KMS-11 (cell line): ENCODE data around the gene TECPR2.

Source experiments
- H2AFZ ChIP-seq: fragments of 200-600 bp; sonication (generic); 2 replicates; pipeline ENCODE4 v1.6.1; 2016; ENCODE audit warnings: antibody characterized with exemption, mixed run types, low read depth
- H3K27ac ChIP-seq: fragments of 200-600 bp; sonication (generic); 2 replicates; pipeline ENCODE4 v1.6.1; 2016; ENCODE audit warnings: mild to moderate bottlenecking, mixed run types
- H3K27me3 ChIP-seq: fragments of 200-600 bp; sonication (generic); 2 replicates; pipeline ENCODE4 v1.6.1; 2017; ENCODE audit warnings: mild to moderate bottlenecking, low read depth, mixed run types, moderate library complexity; ENCODE audit not compliant: insufficient read depth
- H3K36me3 ChIP-seq: fragments of 200-600 bp; sonication (generic); 2 replicates; pipeline ENCODE4 v1.6.1; 2017; ENCODE audit warnings: mild to moderate bottlenecking, mixed run types; ENCODE audit not compliant: insufficient read depth
- H3K4me1 ChIP-seq: fragments of 200-600 bp; sonication (generic); 2 replicates; pipeline ENCODE4 v1.6.1; 2016; ENCODE audit warnings: mild to moderate bottlenecking, low read depth, mixed run types; ENCODE audit not compliant: poor library complexity, severe bottlenecking
- H3K4me2 ChIP-seq: fragments of 200-600 bp; sonication (generic); 2 replicates; pipeline ENCODE4 v1.7.0; 2016; ENCODE audit warnings: mild to moderate bottlenecking, mixed run types
- H3K4me3 ChIP-seq: fragments of 200-600 bp; sonication (generic); IDR thresholded peaks from 2 replicates; pipeline ENCODE4 v1.6.1; 2017; ENCODE audit warnings: low read depth, low read length, mixed read lengths; ENCODE audit not compliant: insufficient read depth
- H3K79me2 ChIP-seq: fragments of 200-600 bp; sonication (generic); 2 replicates; pipeline ENCODE4 v1.6.1; 2016; ENCODE audit warnings: low read depth, mixed run types; ENCODE audit not compliant: insufficient read depth
- H3K9ac ChIP-seq: fragments of 200-600 bp; sonication (generic); 2 replicates; pipeline ENCODE4 v1.6.1; 2016; ENCODE audit warnings: mild to moderate bottlenecking, mixed run types
- H4K20me1 ChIP-seq: fragments of 200-600 bp; sonication (generic); 2 replicates; pipeline ENCODE4 v1.6.1; 2016; ENCODE audit warnings: mild to moderate bottlenecking, mixed run types; ENCODE audit not compliant: insufficient read depth
- CTCF ChIP-seq: fragments of 200-600 bp; sonication (generic); conservative IDR thresholded peaks from 2 replicates; pipeline ENCODE4 v1.6.1; 2017; ENCODE audit warnings: low read depth, mild to moderate bottlenecking, antibody characterized with exemption, low read length, moderate library complexity, mixed read lengths

Gene TECPR2

DNA sequence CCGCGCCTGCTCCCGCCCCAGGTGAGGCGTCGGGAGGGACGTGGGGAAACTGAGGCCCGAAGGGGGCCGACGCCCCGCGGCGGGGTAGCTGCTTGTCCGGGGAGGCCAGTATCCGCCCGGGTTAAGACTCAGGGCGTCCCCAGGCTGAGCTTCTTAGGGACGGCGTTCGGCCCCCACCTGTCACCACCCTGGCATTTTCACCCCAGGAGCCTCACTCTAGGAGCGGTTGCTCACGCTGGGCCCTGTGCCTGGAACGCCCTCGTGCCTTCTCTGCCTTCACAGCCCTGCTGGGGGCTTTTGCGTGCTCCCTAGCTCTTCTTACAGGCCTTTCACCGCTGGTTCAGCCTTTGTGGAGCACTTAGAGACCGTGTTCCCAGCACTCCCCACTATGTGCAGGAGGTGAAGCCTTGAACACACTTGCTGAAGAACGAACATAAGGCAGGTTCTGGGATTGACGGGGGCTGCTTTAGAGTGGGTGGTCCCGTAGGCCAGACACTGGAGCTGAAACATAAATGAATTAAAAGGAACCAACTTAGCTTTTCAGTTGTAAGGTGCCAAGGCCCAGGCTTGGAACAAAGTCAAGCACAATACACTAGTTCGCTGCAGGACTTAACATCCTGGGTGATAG lies 42.6 kb upstream of the TECPR2 start:
- Histone ChIP-seq H3K4me3 (no peak overlapping the region), H3K4me2 (peak overlapping the region; percentile 88), H2AFZ (peak overlapping the region; percentile 62; the same call in 1 of the 2 replicates), H3K79me2 (peaks cover 6% of the 10 kb centered on the region; the same call in 1 of the 2 replicates), H3K9ac (peak overlapping the region; percentile 82), H3K27ac (peak overlapping the region; percentile 74), H3K36me3 (no peaks in the 10 kb centered on the region), H4K20me1 (no peaks in the 10 kb centered on the region), H3K4me1 (peaks cover 37% of the 10 kb centered on the region), H3K27me3 (no peaks in the 10 kb centered on the region)
- no peak for TF ChIP-seq CTCF

GRCh38 chr14:102320671-102321455 lies 41.9 kb upstream of the TECPR2 start:
- Histone ChIP-seq H3K4me2 (peak overlapping the region; percentile 88), H3K36me3 (no peaks in the 10 kb centered on the region), H3K9ac (no peak overlapping the region; the same call in 1 of the 2 replicates), H3K27me3 (no peaks in the 10 kb centered on the region), H3K27ac (no peak overlapping the region; the same call in 1 of the 2 replicates), H2AFZ (peak overlapping the region; percentile 62; the same call in 1 of the 2 replicates), H3K4me1 (peaks cover 35% of the 10 kb centered on the region), H3K79me2 (peaks cover 6% of the 10 kb centered on the region; the same call in 1 of the 2 replicates), H4K20me1 (no peaks in the 10 kb centered on the region), H3K4me3 (no peak overlapping the region)
- no peak for TF ChIP-seq CTCF

GRCh38 chr14:102321456-102322422 lies 41.0 kb upstream of the TECPR2 start:
- TF ChIP-seq CTCF = no peak
- Histone ChIP-seq H2AFZ (no peak overlapping the region), H3K27ac (no peak overlapping the region), H4K20me1 (no peaks in the 10 kb centered on the region), H3K4me2 (no peak overlapping the region), H3K4me3 (no peak overlapping the region), H3K4me1 (peaks cover 30% of the 10 kb centered on the region), H3K36me3 (no peaks in the 10 kb centered on the region), H3K27me3 (no peaks in the 10 kb centered on the region), H3K9ac (no peak overlapping the region), H3K79me2 (peaks cover 6% of the 10 kb centered on the region; the same call in 1 of the 2 replicates)

DNA sequence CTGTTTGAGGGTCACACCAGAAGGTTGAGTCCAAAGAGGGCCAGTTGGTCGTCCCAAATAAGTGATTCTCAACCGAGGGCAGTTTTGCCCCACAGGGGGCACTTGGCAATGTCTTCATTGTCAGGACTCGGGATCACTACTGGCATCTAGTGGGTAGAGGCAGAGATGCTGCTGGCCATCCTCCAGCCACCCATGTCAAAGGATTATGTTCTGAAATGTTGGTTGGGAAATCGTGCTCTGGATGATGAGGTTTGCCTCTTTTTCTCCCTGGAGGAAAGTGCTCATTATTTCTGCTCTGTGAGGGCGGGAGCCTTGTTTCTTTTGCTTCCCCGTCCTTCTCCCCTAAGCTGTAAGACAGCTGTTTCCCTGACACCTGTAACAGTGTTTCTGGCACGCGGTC lies 39.6 kb upstream of the TECPR2 start:
- Histone ChIP-seq H3K27ac (no peak overlapping the region), H3K27me3 (no peaks in the 10 kb centered on the region), H3K36me3 (no peaks in the 10 kb centered on the region), H3K4me2 (no peak overlapping the region), H3K9ac (no peak overlapping the region), H3K4me3 (no peak overlapping the region), H3K79me2 (peaks cover 6% of the 10 kb centered on the region; the same call in 1 of the 2 replicates), H3K4me1 (peaks cover 28% of the 10 kb centered on the region), H4K20me1 (no peaks in the 10 kb centered on the region), H2AFZ (no peak overlapping the region)
- peak; percentile 62 for TF ChIP-seq CTCF
